A549 treated with Hydrocortisone at 1 μM for 4 hours (cell line): Measurements from ENCODE around the gene C17orf75. TPM values are rescaled to one million over a fixed set of nuclear protein-coding genes. Genes with fewer than 3 reads are reported as not detected.

ENCODE experiments used
- total RNA-seq: library from RNA; stranded (reverse); fragments of 200-300 nt; extraction: Qiagen RNA extraction; gene quantifications from 5 replicates; pipeline ENCODE4 v1.2.3, GENCODE V29; 2022

Gene C17orf75, protein sequence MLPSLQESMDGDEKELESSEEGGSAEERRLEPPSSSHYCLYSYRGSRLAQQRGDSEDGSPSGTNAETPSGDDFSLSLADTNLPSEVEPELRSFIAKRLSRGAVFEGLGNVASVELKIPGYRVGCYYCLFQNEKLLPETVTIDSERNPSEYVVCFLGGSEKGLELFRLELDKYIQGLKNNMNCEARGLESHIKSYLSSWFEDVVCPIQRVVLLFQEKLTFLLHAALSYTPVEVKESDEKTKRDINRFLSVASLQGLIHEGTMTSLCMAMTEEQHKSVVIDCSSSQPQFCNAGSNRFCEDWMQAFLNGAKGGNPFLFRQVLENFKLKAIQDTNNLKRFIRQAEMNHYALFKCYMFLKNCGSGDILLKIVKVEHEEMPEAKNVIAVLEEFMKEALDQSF
- 24.6 to 36.6 TPM (median 29.5 TPM) in 5 replicates for total RNA-seq

DNA sequence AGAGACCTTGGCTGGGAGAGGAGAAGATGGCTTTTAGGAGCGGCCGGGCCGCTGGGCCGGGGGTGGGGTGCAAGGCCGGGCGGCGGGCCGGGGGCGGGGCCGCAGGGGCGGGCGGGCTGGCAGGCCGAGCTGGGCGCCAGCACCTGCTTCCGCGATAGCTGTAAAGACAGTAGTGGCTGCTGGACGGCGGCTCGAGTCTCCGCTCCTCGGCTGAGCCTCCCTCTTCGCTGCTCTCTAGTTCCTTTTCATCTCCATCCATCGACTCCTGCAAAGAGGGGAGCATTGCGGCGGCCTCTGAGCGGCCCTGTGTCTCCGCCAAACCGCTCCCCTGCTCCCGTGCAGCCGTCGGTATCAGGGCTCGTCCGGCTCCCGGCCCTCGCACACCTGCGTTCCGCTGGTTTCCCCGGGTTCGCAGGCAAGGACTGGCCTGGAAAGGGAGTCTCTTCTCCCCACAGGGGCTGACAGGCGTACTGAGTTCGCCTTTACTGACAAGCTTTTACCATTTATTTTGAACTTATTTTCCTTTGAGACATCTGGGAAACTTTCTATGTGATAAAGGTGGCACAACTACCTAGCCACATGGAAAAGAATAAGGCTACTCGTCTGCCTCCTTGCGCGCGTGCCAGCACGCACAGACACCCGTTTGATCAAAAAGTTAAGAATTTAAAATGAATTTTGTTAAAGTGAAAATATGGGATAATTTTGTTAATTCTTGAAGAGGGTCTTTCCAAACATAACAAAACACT, at the start of gene C17orf75:
Gene C17orf75 (minus strand): TSS at position 317 of the 746 bp plus-strand sequence. CDS start 34 bp downstream, at position 283.

DNA sequence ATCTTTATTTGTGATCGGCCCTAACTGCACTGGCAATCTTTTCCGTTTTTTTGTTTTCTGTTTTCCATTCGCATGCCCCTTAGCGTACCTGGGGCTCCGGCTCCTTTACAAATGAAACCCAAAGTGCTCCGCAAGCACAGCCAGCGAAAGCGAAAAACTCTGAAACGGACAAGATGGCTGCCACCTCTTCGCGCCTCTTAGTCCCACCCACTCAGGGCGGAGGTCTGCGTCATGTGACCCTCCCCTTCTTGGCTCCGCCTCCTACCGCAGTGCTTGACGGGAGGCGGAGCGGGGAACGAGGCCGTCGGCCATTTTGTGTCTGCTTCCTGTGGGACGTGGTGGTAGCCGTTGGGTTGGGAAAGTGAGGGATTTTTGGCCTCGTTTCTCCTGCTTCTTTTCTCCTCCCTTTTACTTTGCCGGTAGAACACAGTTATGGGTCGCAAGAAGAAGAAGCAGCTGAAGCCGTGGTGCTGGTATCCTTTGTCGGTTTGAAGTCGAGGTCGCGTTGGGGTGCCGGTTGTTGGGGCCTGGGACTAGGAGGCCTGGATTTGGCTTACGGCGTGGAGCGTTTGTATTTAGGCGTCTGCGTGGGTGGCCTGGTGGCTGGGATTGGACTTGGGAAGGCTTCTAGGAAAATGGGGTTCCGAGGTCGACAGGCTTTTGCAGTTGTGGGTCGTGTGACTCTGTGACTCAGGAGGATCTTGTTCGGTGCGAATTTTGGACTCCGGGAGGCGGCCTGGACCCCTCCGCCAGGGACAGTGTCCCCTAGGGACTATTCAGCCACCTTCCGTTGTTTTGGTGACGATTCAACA, 8.1 kb upstream of the C17orf75 start, which contains the start of gene ZNF207:
Gene ZNF207 (plus strand): TSS at position 304 of the 812 bp plus-strand sequence. CDS start 129 bp downstream, at position 433.

Other genes starting within 250 kb of the C17orf75 start
- gene RHOT1, start 199.7 kb downstream of the C17orf75 start, total RNA-seq: 19.0 to 28.4 TPM (median 23.6 TPM) in 5 replicates
- 3.7 to 5.0 TPM (median 4.2 TPM) in 5 replicates for gene RHBDL3, start 76.3 kb downstream of the C17orf75 start, total RNA-seq
- 213 to 245 TPM (median 224 TPM) in 5 replicates for gene ZNF207, start 8.0 kb upstream of the C17orf75 start, total RNA-seq
- gene PSMD11, start 102.3 kb upstream of the C17orf75 start, total RNA-seq: 170 to 224 TPM (median 192 TPM) in 5 replicates
- gene CDK5R1, start 144.8 kb upstream of the C17orf75 start, total RNA-seq: 5.7 to 6.7 TPM (median 6.1 TPM) in 5 replicates